Measurements from ENCODE around the gene PRSS48.

DNA sequence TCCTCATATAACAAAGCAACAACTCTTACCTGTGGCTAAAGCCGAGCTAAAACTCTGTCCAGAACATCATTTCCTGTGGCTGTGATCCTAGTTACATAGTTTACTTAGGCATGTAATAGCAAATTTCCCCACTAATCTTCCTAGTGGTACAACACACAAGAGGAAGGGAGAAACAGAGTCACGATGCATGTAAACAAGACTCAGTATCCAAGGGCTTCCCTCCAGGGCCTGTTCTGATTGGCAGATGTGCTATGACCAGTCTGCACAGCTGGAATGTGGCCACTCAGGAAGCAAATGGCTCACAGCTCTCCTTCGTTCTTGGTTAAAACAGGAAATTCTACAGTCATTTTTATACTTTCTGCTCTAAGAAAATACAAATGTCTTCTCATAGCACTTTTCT, 49.2 kb upstream of the PRSS48 start:
- TF ChIP-seq, protein P1, sequence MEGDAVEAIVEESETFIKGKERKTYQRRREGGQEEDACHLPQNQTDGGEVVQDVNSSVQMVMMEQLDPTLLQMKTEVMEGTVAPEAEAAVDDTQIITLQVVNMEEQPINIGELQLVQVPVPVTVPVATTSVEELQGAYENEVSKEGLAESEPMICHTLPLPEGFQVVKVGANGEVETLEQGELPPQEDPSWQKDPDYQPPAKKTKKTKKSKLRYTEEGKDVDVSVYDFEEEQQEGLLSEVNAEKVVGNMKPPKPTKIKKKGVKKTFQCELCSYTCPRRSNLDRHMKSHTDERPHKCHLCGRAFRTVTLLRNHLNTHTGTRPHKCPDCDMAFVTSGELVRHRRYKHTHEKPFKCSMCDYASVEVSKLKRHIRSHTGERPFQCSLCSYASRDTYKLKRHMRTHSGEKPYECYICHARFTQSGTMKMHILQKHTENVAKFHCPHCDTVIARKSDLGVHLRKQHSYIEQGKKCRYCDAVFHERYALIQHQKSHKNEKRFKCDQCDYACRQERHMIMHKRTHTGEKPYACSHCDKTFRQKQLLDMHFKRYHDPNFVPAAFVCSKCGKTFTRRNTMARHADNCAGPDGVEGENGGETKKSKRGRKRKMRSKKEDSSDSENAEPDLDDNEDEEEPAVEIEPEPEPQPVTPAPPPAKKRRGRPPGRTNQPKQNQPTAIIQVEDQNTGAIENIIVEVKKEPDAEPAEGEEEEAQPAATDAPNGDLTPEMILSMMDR (IDR thresholded peaks at IDR 0.05): no peak
- no peak for TF ChIP-seq POLR2A (IDR thresholded peaks at IDR 0.05)
